ENCODE data around the gene CYP19A1. TPM values are rescaled to one million over a fixed set of nuclear protein-coding genes. Genes with fewer than 3 reads are reported as not detected.

Gene CYP19A1
- total and polyA plus RNA-seq, 4 donors: 0.03 to 124 (median 0.50) TPM; not detected in 1

DNA sequence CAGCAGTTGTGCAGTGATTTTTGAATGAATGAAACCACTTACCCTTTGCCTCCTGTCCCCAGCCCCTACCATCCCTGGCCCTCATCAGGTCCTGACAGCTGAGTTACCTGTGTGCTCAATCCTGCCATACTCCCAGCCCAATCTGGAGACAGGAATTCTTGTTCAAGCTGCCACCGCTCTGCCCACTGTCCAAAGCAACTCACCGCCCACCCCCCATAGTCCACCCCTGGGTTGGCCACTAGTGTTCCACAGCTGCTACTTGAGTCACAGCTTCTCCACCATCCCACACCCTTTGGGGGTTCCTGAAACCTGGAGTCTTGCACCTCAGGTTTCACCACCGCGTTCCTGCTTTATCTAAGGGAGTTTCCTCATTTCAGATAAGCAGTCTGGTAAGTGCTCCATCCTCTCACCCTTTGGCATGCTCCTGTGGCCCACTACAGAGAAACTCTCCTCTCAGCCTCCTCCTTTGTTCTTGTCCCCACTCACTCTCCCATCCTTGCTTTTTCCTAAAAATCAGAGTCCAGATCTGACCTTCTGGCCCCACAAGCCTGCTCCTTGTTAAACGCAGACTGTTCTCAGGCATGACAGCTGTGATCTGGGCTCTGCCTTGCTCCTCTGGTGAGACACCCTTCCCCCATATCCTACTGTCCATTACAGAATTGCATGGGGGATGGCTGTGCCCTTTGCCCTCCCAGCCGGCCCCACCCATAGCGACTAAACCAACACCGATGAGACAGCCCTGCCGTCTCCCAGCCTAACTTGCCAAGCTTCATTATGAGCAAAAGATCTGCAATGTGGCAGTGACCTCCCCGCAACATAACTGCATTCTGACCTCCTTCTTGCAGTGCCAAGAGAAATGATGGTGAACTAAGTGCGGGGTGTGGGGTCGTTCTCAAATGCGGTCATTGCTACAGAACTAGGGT is 50.0 kb downstream of the CYP19A1 start:
- H3K9me3 ChIP-seq (ENCODE audit: control insufficient read depth in 4 of 4, low read length in 3 of 4): no peaks in the 10 kb centered on the region
- no peaks in the 10 kb centered on the region for H3K4me1 ChIP-seq (ENCODE audit: control insufficient read depth in 4 of 4, insufficient read depth in 4 of 4, low read length in 3 of 4)
- TF ChIP-seq, protein P1, sequence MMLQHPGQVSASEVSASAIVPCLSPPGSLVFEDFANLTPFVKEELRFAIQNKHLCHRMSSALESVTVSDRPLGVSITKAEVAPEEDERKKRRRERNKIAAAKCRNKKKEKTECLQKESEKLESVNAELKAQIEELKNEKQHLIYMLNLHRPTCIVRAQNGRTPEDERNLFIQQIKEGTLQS (IDR thresholded peaks at IDR 0.05): no peak
- TF ChIP-seq HNF4G (IDR thresholded peaks at IDR 0.05) (no peak), ZBTB33 (IDR thresholded peaks at IDR 0.05) (no peak), RXRA (IDR thresholded peaks at IDR 0.05) (no peak), FOXA1 (IDR thresholded peaks at IDR 0.05) (no peak), TAF1 (conservative IDR thresholded peaks at IDR 0.05) (no peak), FOXA2 (IDR thresholded peaks at IDR 0.05) (no peak), HNF4A (conservative IDR thresholded peaks at IDR 0.05) (no peak), GABPA (IDR thresholded peaks at IDR 0.05 in 1 of 2, conservative IDR thresholded peaks at IDR 0.05 in 1 of 2) (no peak), RAD21 (IDR thresholded peaks at IDR 0.05) (no peak)
- TF ChIP-seq, protein P2, sequence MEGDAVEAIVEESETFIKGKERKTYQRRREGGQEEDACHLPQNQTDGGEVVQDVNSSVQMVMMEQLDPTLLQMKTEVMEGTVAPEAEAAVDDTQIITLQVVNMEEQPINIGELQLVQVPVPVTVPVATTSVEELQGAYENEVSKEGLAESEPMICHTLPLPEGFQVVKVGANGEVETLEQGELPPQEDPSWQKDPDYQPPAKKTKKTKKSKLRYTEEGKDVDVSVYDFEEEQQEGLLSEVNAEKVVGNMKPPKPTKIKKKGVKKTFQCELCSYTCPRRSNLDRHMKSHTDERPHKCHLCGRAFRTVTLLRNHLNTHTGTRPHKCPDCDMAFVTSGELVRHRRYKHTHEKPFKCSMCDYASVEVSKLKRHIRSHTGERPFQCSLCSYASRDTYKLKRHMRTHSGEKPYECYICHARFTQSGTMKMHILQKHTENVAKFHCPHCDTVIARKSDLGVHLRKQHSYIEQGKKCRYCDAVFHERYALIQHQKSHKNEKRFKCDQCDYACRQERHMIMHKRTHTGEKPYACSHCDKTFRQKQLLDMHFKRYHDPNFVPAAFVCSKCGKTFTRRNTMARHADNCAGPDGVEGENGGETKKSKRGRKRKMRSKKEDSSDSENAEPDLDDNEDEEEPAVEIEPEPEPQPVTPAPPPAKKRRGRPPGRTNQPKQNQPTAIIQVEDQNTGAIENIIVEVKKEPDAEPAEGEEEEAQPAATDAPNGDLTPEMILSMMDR (IDR thresholded peaks at IDR 0.05; ENCODE audit: low read depth, low read length, missing input control): no peak
- TF ChIP-seq, protein P3, sequence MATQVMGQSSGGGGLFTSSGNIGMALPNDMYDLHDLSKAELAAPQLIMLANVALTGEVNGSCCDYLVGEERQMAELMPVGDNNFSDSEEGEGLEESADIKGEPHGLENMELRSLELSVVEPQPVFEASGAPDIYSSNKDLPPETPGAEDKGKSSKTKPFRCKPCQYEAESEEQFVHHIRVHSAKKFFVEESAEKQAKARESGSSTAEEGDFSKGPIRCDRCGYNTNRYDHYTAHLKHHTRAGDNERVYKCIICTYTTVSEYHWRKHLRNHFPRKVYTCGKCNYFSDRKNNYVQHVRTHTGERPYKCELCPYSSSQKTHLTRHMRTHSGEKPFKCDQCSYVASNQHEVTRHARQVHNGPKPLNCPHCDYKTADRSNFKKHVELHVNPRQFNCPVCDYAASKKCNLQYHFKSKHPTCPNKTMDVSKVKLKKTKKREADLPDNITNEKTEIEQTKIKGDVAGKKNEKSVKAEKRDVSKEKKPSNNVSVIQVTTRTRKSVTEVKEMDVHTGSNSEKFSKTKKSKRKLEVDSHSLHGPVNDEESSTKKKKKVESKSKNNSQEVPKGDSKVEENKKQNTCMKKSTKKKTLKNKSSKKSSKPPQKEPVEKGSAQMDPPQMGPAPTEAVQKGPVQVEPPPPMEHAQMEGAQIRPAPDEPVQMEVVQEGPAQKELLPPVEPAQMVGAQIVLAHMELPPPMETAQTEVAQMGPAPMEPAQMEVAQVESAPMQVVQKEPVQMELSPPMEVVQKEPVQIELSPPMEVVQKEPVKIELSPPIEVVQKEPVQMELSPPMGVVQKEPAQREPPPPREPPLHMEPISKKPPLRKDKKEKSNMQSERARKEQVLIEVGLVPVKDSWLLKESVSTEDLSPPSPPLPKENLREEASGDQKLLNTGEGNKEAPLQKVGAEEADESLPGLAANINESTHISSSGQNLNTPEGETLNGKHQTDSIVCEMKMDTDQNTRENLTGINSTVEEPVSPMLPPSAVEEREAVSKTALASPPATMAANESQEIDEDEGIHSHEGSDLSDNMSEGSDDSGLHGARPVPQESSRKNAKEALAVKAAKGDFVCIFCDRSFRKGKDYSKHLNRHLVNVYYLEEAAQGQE (IDR thresholded peaks at IDR 0.05): no peak
- no peaks in the 10 kb centered on the region for H3K36me3 ChIP-seq (ENCODE audit: control insufficient read depth in 4 of 4, insufficient read depth in 3 of 4, low read depth in 1 of 4, low read length in 3 of 4)
- H3K27ac ChIP-seq (ENCODE audit: low read depth in 1 of 2, low read length in 2 of 2): no peak overlapping the region
- no peaks in the 10 kb centered on the region for H3K27me3 ChIP-seq (ENCODE audit: control insufficient read depth in 4 of 4, insufficient read depth in 4 of 4, low read length in 3 of 4)
- peak; percentile 57 for DNase-seq (ENCODE audit: low spot score)
- WGBS: 59% methylated on average over 13 of the region's 13 CpGs
- H3K9ac ChIP-seq (ENCODE audit: low read depth in 1 of 2, low read length in 2 of 2): no peak overlapping the region
- H3K4me3 ChIP-seq (ENCODE audit: low read depth in 1 of 3, low read length in 3 of 3): no peak overlapping the region

GRCh38 chr15:51286816-51287215 is 51.6 kb downstream of the CYP19A1 start:
- Histone ChIP-seq H3K9ac (ENCODE audit: low read depth in 1 of 2, low read length in 2 of 2) (no peak overlapping the region), H3K4me1 (ENCODE audit: control insufficient read depth in 4 of 4, insufficient read depth in 4 of 4, low read length in 3 of 4) (no peaks in the 10 kb centered on the region), H3K36me3 (ENCODE audit: control insufficient read depth in 4 of 4, insufficient read depth in 3 of 4, low read depth in 1 of 4, low read length in 3 of 4) (no peaks in the 10 kb centered on the region), H3K27me3 (ENCODE audit: control insufficient read depth in 4 of 4, insufficient read depth in 4 of 4, low read length in 3 of 4) (no peaks in the 10 kb centered on the region), H3K4me3 (ENCODE audit: low read depth in 1 of 3, low read length in 3 of 3) (no peak overlapping the region), H3K9me3 (ENCODE audit: control insufficient read depth in 4 of 4, low read length in 3 of 4) (no peaks in the 10 kb centered on the region), H3K27ac (ENCODE audit: low read depth in 1 of 2, low read length in 2 of 2) (no peak overlapping the region)
- no peak for DNase-seq (ENCODE audit: low spot score)
- 98% methylated on average over 1 of the region's 1 CpG for WGBS
- TF ChIP-seq, protein P1 (IDR thresholded peaks at IDR 0.05): no peak
- TF ChIP-seq RXRA (IDR thresholded peaks at IDR 0.05) (no peak), YY1 (IDR thresholded peaks at IDR 0.05) (no peak), FOXA1 (IDR thresholded peaks at IDR 0.05) (no peak), JUND (IDR thresholded peaks at IDR 0.05) (no peak), RAD21 (IDR thresholded peaks at IDR 0.05) (no peak), NR2F2 (IDR thresholded peaks at IDR 0.05) (no peak), FOXA2 (IDR thresholded peaks at IDR 0.05) (no peak), GABPA (IDR thresholded peaks at IDR 0.05 in 1 of 2, conservative IDR thresholded peaks at IDR 0.05 in 1 of 2) (no peak), HNF4G (IDR thresholded peaks at IDR 0.05) (no peak), ZBTB33 (IDR thresholded peaks at IDR 0.05) (no peak), TAF1 (conservative IDR thresholded peaks at IDR 0.05) (no peak), HNF4A (conservative IDR thresholded peaks at IDR 0.05) (no peak)
- TF ChIP-seq, protein P3 (IDR thresholded peaks at IDR 0.05): no peak
